Gastroesophageal sphincter (tissue), 4 donors: Measurements from ENCODE around the gene CRY2. TPM values are rescaled to one million over a fixed set of nuclear protein-coding genes. Genes with fewer than 3 reads are reported as not detected.

ENCODE experiments used
- ATAC-seq: fragments of 150-250 bp; one replicate; pipeline ENCODE4 v1.9.1; 2016; ENCODE audit warnings: mild to moderate bottlenecking, moderate library complexity
- H3K27ac ChIP-seq, 4 donors: fragments of 200-600 bp; sonication (generic) in 3 of 4; 1 replicate in 3 of 4; 2 replicates in 1 of 4; pipeline ENCODE4 v1.5.1; 2016 to 2019
- H3K27me3 ChIP-seq: fragments of 200-600 bp; sonication (generic); one replicate; pipeline ENCODE4 v1.5.1; 2019
- H3K36me3 ChIP-seq, 2 donors: fragments of 200-600 bp; sonication (generic); one replicate each; pipeline ENCODE4 v1.5.1; 2019; ENCODE audit warnings: control low read depth in 1 of 2
- H3K4me1 ChIP-seq, 3 donors: fragments of 200-600 bp; sonication (generic); 1 replicate in 2 of 3; 2 replicates in 1 of 3; pipeline ENCODE4 v1.5.1; 2016 to 2019; ENCODE audit warnings: control low read depth in 2 of 3
- H3K4me3 ChIP-seq, 2 donors: fragments of 200-600 bp; sonication (generic); one replicate each; pipeline ENCODE4 v1.5.1; 2019; ENCODE audit warnings: mild to moderate bottlenecking in 1 of 2, moderate library complexity in 1 of 2
- H3K9me3 ChIP-seq, 3 donors: fragments of 200-600 bp; sonication (generic); one replicate each; pipeline ENCODE4 v1.5.1; 2017 to 2019; ENCODE audit warnings: control low read depth in 2 of 3
- CTCF ChIP-seq, 4 experiments: fragments of 200-600 bp in 2 of 4; fragments of 450-650 bp in 2 of 4; sonication (generic) in 1 of 4; IDR thresholded peaks; one replicate each; pipeline ENCODE4 v1.5.1; 2017 to 2019; ENCODE audit warnings: antibody characterized with exemption in 4 of 4, mild to moderate bottlenecking in 2 of 4, moderate library complexity in 2 of 4
- EP300 ChIP-seq: sonication (generic); formaldehyde crosslinking; IDR thresholded peaks from one replicate; pipeline ENCODE4 v1.6.1; 2017; ENCODE audit warnings: antibody characterized with exemption, mild to moderate bottlenecking
- POLR2A ChIP-seq, 2 donors: fragments of 450-650 bp; IDR thresholded peaks; one replicate each; pipeline ENCODE4 v1.6.1; 2017; ENCODE audit warnings: antibody characterized with exemption in 2 of 2, mild to moderate bottlenecking in 2 of 2, moderate library complexity in 1 of 2
- POLR2AphosphoS5 ChIP-seq: sonication (generic); formaldehyde crosslinking; IDR thresholded peaks from one replicate; pipeline ENCODE4 v1.6.1; 2017; ENCODE audit warnings: antibody characterized with exemption
- WGBS, 2 donors: methylation state at CpG; one replicate each; pipeline ENCODE4 v1.1.5; 2018; ENCODE audit warnings: low coverage in 1 of 2; 5-methylcytosine and 5-hydroxymethylcytosine counted together
- total RNA-seq, 4 donors: library from RNA; depleted of rRNA; stranded (reverse); fragments of >200 nt; gene quantifications; one replicate each; pipeline ENCODE4 v1.1.0, GENCODE V29; 2016

The CRY2 gene
- total RNA-seq, 4 donors from 2014 or later: 38.8 to 82.0 (median 47.7) TPM

DNA sequence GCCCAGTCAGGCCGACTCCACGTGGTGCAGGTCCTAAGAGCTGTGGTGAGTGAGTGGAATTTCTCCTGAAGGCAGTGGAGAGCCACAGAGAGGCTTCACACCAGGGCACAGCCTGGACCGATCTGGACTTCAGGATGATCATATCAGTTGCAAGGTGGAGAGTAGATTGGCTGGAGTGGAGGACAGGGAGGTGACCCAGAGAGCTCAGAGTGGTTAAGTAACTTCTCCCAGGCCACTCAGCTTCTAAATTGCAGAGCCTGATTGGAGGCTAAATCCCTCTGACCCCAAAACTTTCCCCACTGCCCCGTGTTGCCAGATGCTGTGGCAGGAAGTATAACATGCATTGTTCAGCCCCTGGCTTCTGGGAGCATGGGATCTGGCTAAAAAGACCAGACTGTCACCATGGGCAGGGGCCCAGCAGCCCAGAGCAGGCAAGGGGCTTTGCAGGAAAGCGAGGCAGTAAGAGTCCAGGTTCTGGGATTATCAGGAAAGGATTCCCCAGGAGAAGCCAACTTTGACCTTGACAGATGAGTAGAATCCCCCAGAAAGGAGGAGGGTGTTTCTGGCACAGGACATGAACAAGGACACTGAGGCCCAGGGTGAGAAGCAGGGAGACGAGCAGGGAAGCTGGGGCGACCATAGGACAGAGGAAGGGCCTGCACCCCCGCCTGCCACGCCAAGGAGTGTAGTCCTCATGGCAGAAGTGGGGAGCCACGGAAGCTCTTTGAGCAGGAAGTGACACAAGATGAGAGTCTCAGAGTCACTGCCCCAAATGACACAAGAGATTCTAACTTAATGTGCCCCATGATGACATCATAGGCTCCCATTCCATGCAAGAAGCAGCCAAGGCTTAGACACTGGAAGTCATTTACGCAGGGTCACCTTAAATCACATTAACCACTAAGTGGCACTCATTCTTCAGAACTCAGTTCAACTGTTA lies 37.5 kb upstream of the CRY2 start:
- Histone ChIP-seq H3K36me3 (peaks cover 0 to 40% of the 10 kb centered on the region in 2 donors), H3K4me1 (peaks cover 0 to 50% (median 24%) of the 10 kb centered on the region in 3 donors), H3K27ac (no peak overlapping the region), H3K4me3 (no peak overlapping the region), H3K9me3 (no peaks in the 10 kb centered on the region), H3K27me3 (no peaks in the 10 kb centered on the region)
- no peak for ATAC-seq
- 60 to 85% methylated on average over 1 to 4 of the region's 11 CpGs for WGBS, 2 donors
- TF ChIP-seq POLR2A (IDR thresholded peaks at IDR 0.05) (no peak), CTCF (IDR thresholded peaks at IDR 0.05) (no peak), POLR2AphosphoS5 (no peak), EP300 (no peak)

DNA sequence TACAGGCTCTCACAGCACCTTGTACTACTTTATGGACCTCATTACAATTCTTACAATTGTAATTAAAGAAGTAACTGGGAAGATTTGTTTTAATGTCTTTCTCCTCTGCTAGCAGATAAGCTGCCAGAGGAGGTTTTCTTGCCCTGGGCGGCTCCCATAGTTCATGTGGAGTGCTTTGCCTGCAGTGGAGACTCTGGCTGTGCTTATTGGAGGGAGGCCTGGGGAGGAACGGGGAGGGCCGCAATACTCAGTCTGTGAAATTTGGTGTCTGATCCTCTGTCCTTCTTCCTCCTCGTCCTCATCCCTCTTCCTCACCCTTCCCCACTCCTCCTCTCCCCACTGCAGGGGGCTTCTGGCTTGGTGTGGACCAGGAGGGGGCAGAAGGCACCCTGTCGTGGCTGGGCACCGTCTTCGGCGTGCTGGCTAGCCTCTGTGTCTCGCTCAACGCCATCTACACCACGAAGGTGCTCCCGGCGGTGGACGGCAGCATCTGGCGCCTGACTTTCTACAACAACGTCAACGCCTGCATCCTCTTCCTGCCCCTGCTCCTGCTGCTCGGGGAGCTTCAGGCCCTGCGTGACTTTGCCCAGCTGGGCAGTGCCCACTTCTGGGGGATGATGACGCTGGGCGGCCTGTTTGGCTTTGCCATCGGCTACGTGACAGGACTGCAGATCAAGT lies 36.7 kb upstream of the CRY2 start:
- no peaks in the 10 kb centered on the region for H3K9me3 ChIP-seq
- WGBS, 2 donors: 93 to 100% methylated on average over 1 to 3 of the region's 23 CpGs
- H3K27ac ChIP-seq: no peak overlapping the region
- H3K4me1 ChIP-seq: peaks cover 0 to 47% (median 22%) of the 10 kb centered on the region in 3 donors
- H3K36me3 ChIP-seq: peaks cover 0 to 40% of the 10 kb centered on the region in 2 donors
- TF ChIP-seq CTCF (IDR thresholded peaks at IDR 0.05) (no peak), POLR2AphosphoS5 (no peak), POLR2A (IDR thresholded peaks at IDR 0.05) (no peak), EP300 (no peak)
- H3K27me3 ChIP-seq: no peaks in the 10 kb centered on the region
- ATAC-seq: no peak
- H3K4me3 ChIP-seq: no peak overlapping the region

DNA sequence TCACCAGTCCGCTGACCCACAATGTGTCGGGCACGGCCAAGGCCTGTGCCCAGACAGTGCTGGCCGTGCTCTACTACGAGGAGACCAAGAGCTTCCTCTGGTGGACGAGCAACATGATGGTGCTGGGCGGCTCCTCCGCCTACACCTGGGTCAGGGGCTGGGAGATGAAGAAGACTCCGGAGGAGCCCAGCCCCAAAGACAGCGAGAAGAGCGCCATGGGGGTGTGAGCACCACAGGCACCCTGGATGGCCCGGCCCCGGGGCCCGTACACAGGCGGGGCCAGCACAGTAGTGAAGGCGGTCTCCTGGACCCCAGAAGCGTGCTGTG lies 36.2 kb upstream of the CRY2 start:
- no peak for ATAC-seq
- no peak overlapping the region for H3K27ac ChIP-seq
- no peak for TF ChIP-seq POLR2A (IDR thresholded peaks at IDR 0.05)
- TF ChIP-seq EP300: no peak
- TF ChIP-seq POLR2AphosphoS5: no peak
- TF ChIP-seq CTCF (IDR thresholded peaks at IDR 0.05): no peak
- H3K4me1 ChIP-seq: peaks cover 0 to 42% (median 17%) of the 10 kb centered on the region in 3 donors
- WGBS, 2 donors: 50 to 100% methylated on average over 1 to 2 of the region's 17 CpGs
- H3K9me3 ChIP-seq: no peaks in the 10 kb centered on the region
- no peaks in the 10 kb centered on the region for H3K27me3 ChIP-seq
- no peak overlapping the region for H3K4me3 ChIP-seq
- peaks cover 0 to 40% of the 10 kb centered on the region in 2 donors for H3K36me3 ChIP-seq

DNA sequence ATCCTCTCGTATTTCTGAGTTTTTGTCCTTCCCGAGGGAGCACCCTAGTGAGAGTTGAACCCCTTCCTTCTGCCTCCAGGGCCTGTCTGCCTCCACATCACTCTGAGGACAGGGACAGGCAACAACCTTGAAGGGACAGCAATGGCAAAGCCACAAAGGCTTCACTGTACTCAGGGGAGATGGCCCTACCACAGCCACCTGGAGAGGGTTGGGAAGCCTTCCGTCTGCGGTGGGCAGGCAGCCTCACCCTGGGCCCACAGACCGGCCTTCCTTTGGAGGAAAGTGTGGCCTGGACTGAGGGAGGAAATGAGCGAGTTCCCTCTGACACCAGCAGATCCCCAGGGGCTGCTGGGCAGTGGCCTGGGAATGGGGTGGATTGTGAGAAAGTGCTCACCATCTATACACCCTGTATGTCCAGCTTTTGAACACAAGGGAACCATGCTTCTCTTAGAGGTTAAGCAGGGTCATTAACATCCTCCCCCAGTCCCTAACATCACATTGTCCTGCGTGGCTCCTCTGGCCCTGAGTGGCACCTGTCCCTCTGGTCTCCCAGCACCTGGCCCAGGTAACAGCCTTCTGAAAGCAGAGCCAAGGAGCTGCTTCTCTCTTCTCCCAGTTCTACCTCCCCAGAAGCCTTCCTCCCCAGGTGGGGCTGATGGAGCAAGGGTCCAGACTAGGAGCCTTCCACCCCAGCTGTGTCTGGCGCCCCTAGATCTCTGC lies 35.5 kb upstream of the CRY2 start:
- no peak for TF ChIP-seq POLR2A (IDR thresholded peaks at IDR 0.05)
- H3K4me1 ChIP-seq: peaks cover 0 to 35% (median 11%) of the 10 kb centered on the region in 3 donors
- no peak overlapping the region for H3K4me3 ChIP-seq
- ATAC-seq: no peak
- H3K9me3 ChIP-seq: no peaks in the 10 kb centered on the region
- peaks cover 0 to 40% of the 10 kb centered on the region in 2 donors for H3K36me3 ChIP-seq
- no peak overlapping the region for H3K27ac ChIP-seq
- WGBS, 2 donors: 62 to 93% methylated on average over 2 to 3 of the region's 8 CpGs
- H3K27me3 ChIP-seq: no peaks in the 10 kb centered on the region
